ENCODE data around the gene FGFR4. TPM values are rescaled to one million over a fixed set of nuclear protein-coding genes. Genes with fewer than 3 reads are reported as not detected.

Gene FGFR4
- polyA plus RNA-seq, 1 donor = 97.0 TPM

- Histone ChIP-seq H3K4me1 (ENCODE audit: control insufficient read depth, insufficient read depth, low read length) (peaks cover 59% of the 10 kb centered on the region), H3K27ac (ENCODE audit: low read length) (peak overlapping the region; percentile 64), H3K27me3 (ENCODE audit: control insufficient read depth, insufficient read depth, low read length) (no peaks in the 10 kb centered on the region), H3K9me3 (ENCODE audit: control insufficient read depth, low read depth, low read length) (peaks cover 5% of the 10 kb centered on the region), H3K36me3 (ENCODE audit: control insufficient read depth, insufficient read depth, low read length) (peaks cover 44% of the 10 kb centered on the region), H3K4me3 (ENCODE audit: low read length) (no peak overlapping the region)
- DNase-seq = peak in 1 of 2 donors; percentile 70
- WGBS (ENCODE audit: insufficient coverage, low lambda C conversion rate) = no CpG with 5 or more reads among the region's 18 CpGs
These were observed 11.9 kb downstream of the FGFR4 start for GRCh38 chr5:177098470-177099141.

DNA sequence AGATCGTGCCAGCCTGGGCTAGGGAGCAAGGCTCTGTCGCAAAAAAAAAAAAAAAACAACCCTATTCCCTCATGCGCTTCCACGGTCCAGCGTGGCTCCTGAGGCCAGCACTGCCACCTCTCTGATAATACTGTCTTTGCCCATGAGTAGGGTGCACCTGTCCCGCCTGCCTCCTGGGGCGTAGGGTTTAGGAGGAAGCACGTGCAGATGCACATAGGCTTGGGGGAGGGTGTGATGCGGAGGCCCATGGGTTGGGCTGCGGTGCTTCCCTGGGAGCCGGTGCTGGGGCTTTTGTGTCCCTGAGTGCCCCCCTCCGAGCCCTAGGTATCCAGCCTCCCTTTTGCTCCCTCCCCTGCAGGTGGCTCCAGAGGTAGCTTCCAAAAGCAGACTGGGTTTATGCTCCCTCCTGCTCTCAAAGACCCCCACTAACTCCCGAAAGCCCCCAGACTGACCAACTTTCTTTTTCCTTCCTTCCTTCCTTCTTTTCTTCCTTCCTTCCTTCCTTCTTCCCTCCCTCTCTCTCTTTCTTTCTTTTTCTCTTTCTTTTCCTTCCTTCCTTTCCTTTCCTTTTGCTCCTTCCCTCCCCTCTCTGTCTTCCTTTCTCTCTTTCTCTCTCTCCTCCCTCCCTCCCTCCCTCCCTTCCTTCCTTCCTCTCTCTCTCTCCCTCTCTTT is 12.8 kb downstream of the FGFR4 start:
- DNase-seq = peak in 1 of 2 donors; percentile 60
- peak overlapping the region; percentile 64 for H3K27ac ChIP-seq (ENCODE audit: low read length)
- no peaks in the 10 kb centered on the region for H3K27me3 ChIP-seq (ENCODE audit: control insufficient read depth, insufficient read depth, low read length)

DNA sequence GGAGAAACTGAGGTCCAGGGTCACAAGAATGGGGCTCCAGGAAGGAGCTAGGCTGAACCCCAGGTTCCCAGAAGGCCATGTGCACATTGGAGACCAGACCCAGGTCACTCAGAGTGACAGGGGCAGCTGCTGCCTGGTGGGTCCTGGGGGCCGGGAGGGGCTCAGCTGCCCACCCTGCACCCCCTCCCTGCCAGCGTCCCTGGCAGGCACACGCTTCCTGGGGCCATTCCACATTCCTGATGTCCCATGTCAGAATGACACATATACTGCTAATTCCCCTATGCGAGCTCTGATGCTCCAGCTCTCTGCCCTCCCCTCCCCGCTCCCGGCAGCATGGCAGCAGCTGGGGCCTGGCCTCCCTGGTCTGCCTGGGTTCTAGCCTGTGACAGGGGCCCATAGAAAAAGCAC is 14.0 kb downstream of the FGFR4 start:
- Histone ChIP-seq H3K9me3 (ENCODE audit: control insufficient read depth, low read depth, low read length) (no peaks in the 10 kb centered on the region), H3K36me3 (ENCODE audit: control insufficient read depth, insufficient read depth, low read length) (peaks cover 23% of the 10 kb centered on the region), H3K4me3 (ENCODE audit: low read length) (no peak overlapping the region), H3K27me3 (ENCODE audit: control insufficient read depth, insufficient read depth, low read length) (no peaks in the 10 kb centered on the region), H3K4me1 (ENCODE audit: control insufficient read depth, insufficient read depth, low read length) (peaks cover 46% of the 10 kb centered on the region), H3K27ac (ENCODE audit: low read length) (no peak overlapping the region)
- WGBS (ENCODE audit: insufficient coverage, low lambda C conversion rate) = no CpG with 5 or more reads among the region's 6 CpGs
- DNase-seq = no peak

More for the DNA sequence above, 12.8 kb downstream of the FGFR4 start:
- Histone ChIP-seq H3K9me3 (ENCODE audit: control insufficient read depth, low read depth, low read length) (peaks cover 5% of the 10 kb centered on the region), H3K4me1 (ENCODE audit: control insufficient read depth, insufficient read depth, low read length) (peaks cover 51% of the 10 kb centered on the region), H3K36me3 (ENCODE audit: control insufficient read depth, insufficient read depth, low read length) (peaks cover 34% of the 10 kb centered on the region), H3K4me3 (ENCODE audit: low read length) (no peak overlapping the region)
- WGBS (ENCODE audit: insufficient coverage, low lambda C conversion rate) = 85% methylated on average over 1 of the region's 13 CpGs

DNA sequence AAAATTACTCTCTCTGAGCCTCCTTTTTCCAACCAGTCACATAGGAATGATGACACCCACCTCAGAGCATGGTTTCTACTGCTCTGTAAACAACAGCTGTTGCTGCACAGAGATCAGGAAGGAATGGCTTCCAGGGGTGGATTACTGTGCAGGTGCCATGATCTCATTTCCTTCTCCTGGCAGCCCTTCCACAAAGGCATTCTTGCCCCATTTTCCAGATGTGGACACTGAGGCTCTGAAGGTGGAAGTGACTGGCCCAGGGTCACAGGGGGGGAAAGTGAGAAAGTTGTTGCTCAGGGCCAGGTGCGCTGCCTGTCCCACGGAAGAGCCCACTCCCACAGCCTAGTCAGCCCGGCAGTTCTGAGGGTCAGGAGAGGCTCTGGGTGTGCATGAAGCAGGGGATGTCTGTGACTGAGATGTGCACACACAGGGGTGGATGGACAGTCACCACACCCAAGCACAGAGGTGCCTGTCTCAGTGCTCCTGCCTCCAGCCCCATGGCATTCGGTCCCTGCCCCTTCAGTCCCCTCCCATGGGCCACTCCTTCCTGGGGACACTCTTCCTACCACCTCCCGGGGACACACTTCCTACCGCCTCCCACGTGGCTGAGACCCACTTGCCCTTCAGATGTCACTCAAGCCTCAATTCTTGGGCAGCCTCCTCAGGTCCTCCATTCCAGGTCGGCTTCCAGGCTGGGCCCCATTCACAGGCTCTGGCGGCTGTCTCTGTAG is 17.0 kb downstream of the FGFR4 start:
- Histone ChIP-seq H3K36me3 (ENCODE audit: control insufficient read depth, insufficient read depth, low read length) (no peaks in the 10 kb centered on the region), H3K27me3 (ENCODE audit: control insufficient read depth, insufficient read depth, low read length) (no peaks in the 10 kb centered on the region), H3K27ac (ENCODE audit: low read length) (no peak overlapping the region), H3K9me3 (ENCODE audit: control insufficient read depth, low read depth, low read length) (no peaks in the 10 kb centered on the region), H3K4me1 (ENCODE audit: control insufficient read depth, insufficient read depth, low read length) (peaks cover 19% of the 10 kb centered on the region), H3K4me3 (ENCODE audit: low read length) (no peak overlapping the region)
- 80% methylated on average over 1 of the region's 9 CpGs for WGBS (ENCODE audit: insufficient coverage, low lambda C conversion rate)
- no peak for DNase-seq

DNA sequence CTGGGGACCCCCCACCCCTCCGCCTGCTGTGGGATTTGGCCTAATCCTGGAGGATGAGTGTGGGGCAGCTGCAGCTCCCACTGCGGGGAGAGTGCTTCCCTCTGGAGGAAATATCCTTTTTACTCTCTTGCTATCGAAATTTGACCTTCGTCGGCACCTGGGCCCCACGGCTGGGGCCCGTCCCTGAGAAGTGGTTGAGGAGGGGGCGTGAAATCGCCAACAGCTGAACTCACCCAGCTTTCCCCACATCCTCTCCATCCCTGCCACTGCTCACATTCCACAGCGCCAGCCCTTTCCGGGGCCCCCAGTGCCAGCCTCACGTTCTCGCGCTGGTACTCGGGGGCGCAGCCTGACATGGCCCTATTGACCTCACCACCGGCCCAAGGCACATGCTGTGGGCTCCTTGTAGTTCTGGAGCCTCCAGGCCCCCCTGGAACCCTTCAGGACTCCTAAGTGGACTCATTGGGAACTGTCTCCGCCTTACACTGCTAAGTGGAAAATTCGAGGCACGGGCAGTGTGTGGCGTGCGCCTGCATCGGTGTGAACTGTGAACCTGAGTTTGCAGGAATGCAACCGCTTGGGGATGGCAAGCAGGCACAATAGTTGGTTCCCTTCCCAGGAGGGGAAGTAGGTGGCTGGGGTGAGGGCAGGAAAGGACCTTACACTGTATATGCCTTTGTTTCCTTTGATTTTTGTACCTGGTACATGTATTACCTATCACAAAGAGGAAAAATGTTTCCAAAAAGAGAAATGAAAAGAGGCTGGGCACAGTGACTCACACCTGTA is 19.2 kb downstream of the FGFR4 start:
- H3K4me1 ChIP-seq (ENCODE audit: control insufficient read depth, insufficient read depth, low read length) = peaks cover 26% of the 10 kb centered on the region
- no peaks in the 10 kb centered on the region for H3K27me3 ChIP-seq (ENCODE audit: control insufficient read depth, insufficient read depth, low read length)
- no peaks in the 10 kb centered on the region for H3K36me3 ChIP-seq (ENCODE audit: control insufficient read depth, insufficient read depth, low read length)
- no CpG with 5 or more reads among the region's 24 CpGs for WGBS (ENCODE audit: insufficient coverage, low lambda C conversion rate)
- no peaks in the 10 kb centered on the region for H3K9me3 ChIP-seq (ENCODE audit: control insufficient read depth, low read depth, low read length)
- H3K4me3 ChIP-seq (ENCODE audit: low read length) = no peak overlapping the region
- no peak for DNase-seq
- no peak overlapping the region for H3K27ac ChIP-seq (ENCODE audit: low read length)

DNA sequence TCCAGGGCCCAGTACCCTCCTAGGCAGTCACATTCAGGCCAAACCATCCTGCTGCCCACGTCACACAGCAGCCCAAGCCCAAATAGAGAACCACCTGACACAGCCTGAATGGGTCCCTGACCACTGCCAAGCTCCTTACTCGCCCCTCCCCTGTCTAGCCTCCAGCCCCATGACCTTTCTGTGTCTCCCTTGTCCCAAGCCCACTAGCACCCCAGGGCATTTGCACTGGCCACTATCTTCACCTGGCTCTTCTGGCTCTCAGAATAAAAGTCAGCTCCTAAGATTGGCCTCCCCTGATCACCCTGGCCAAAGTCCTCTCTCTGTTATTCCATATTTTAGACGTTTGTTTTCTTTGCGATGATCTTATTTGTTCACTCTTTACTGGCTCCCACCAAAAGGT is 20.4 kb downstream of the FGFR4 start:
- no peaks in the 10 kb centered on the region for H3K9me3 ChIP-seq (ENCODE audit: control insufficient read depth, low read depth, low read length)
- H3K27me3 ChIP-seq (ENCODE audit: control insufficient read depth, insufficient read depth, low read length) = no peaks in the 10 kb centered on the region
- H3K4me3 ChIP-seq (ENCODE audit: low read length) = no peak overlapping the region
- H3K36me3 ChIP-seq (ENCODE audit: control insufficient read depth, insufficient read depth, low read length) = no peaks in the 10 kb centered on the region
- H3K4me1 ChIP-seq (ENCODE audit: control insufficient read depth, insufficient read depth, low read length) = peaks cover 26% of the 10 kb centered on the region
- no peak overlapping the region for H3K27ac ChIP-seq (ENCODE audit: low read length)
- WGBS (ENCODE audit: insufficient coverage, low lambda C conversion rate) = no CpG with 5 or more reads among the region's 4 CpGs
- no peak for DNase-seq

DNA sequence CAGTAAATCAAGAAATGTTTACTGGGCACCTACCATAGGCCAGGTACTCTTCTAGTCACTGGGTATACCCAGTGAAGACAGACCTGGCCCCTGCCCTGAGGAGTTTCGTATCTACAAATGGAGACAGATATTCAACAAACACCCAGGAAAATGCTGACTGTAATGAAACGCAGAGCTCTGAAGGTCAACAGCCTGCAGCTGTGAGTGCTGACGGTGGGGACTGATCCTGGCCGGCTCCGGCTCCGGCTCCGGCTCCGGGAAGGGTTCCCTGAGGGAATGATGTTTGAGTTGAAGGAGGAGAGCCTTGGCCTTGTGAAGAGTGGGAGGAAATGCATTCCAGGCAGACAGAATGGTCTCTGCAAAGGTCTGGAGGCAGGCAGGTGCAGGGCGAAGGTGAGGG is 23.1 kb downstream of the FGFR4 start:
- no CpG with 5 or more reads among the region's 9 CpGs for WGBS (ENCODE audit: insufficient coverage, low lambda C conversion rate)
- Histone ChIP-seq H3K4me1 (ENCODE audit: control insufficient read depth, insufficient read depth, low read length) (peaks cover 26% of the 10 kb centered on the region), H3K36me3 (ENCODE audit: control insufficient read depth, insufficient read depth, low read length) (no peaks in the 10 kb centered on the region), H3K4me3 (ENCODE audit: low read length) (no peak overlapping the region), H3K27me3 (ENCODE audit: control insufficient read depth, insufficient read depth, low read length) (no peaks in the 10 kb centered on the region), H3K9me3 (ENCODE audit: control insufficient read depth, low read depth, low read length) (no peaks in the 10 kb centered on the region), H3K27ac (ENCODE audit: low read length) (peak overlapping the region; percentile 74)
- DNase-seq = peak; percentile 66 to 84

GRCh38 chr5:177111720-177112394 is 25.1 kb downstream of the FGFR4 start:
- Histone ChIP-seq H3K27ac (ENCODE audit: low read length) (no peak overlapping the region), H3K27me3 (ENCODE audit: control insufficient read depth, insufficient read depth, low read length) (no peaks in the 10 kb centered on the region), H3K9me3 (ENCODE audit: control insufficient read depth, low read depth, low read length) (peaks cover 3% of the 10 kb centered on the region), H3K4me1 (ENCODE audit: control insufficient read depth, insufficient read depth, low read length) (peaks cover 25% of the 10 kb centered on the region), H3K36me3 (ENCODE audit: control insufficient read depth, insufficient read depth, low read length) (no peaks in the 10 kb centered on the region), H3K4me3 (ENCODE audit: low read length) (no peak overlapping the region)
- peak in 1 of 2 donors; percentile 49 for DNase-seq
- 20% methylated on average over 1 of the region's 12 CpGs for WGBS (ENCODE audit: insufficient coverage, low lambda C conversion rate)

GRCh38 chr5:177112589-177113220 is 26.0 kb downstream of the FGFR4 start:
- no peak overlapping the region for H3K4me3 ChIP-seq (ENCODE audit: low read length)
- H3K27ac ChIP-seq (ENCODE audit: low read length) = no peak overlapping the region
- peaks cover 9% of the 10 kb centered on the region for H3K9me3 ChIP-seq (ENCODE audit: control insufficient read depth, low read depth, low read length)
- DNase-seq = peak in 1 of 2 donors; percentile 7
- H3K27me3 ChIP-seq (ENCODE audit: control insufficient read depth, insufficient read depth, low read length) = no peaks in the 10 kb centered on the region
- WGBS (ENCODE audit: insufficient coverage, low lambda C conversion rate) = 80% methylated on average over 1 of the region's 5 CpGs
- no peaks in the 10 kb centered on the region for H3K36me3 ChIP-seq (ENCODE audit: control insufficient read depth, insufficient read depth, low read length)
- peaks cover 28% of the 10 kb centered on the region for H3K4me1 ChIP-seq (ENCODE audit: control insufficient read depth, insufficient read depth, low read length)

All from large intestine (tissue), 3 donors.